ENCODE data around the gene KITLG. TPM values are rescaled to one million over a fixed set of nuclear protein-coding genes. Genes with fewer than 3 reads are reported as not detected.

KITLG gene
- total RNA-seq, 1 donor from 2014 or later: 6.2 TPM

- no peak overlapping the region for H3K4me3 Mint-ChIP-seq
- H3K4me1 Mint-ChIP-seq: peaks cover 26% of the 10 kb centered on the region
- TF ChIP-seq CTCF (conservative IDR thresholded peaks at IDR 0.05): no peak
- peaks cover 3% of the 10 kb centered on the region for H3K9me3 Mint-ChIP-seq
- no peaks in the 10 kb centered on the region for H3K27me3 Mint-ChIP-seq (ENCODE audit: low read depth)
- no peak for DNase-seq (ENCODE audit: low read depth, low spot score)
- H3K27ac Mint-ChIP-seq (ENCODE audit: unreplicated experiment): peak overlapping the region; percentile 94
- no peaks in the 10 kb centered on the region for H3K36me3 Mint-ChIP-seq (ENCODE audit: low read depth)
Measured at GRCh38 chr12:88624911-88625310, 44.6 kb upstream of the KITLG start.

GRCh38 chr12:88623777-88624548 is 43.7 kb upstream of the KITLG start:
- TF ChIP-seq CTCF (conservative IDR thresholded peaks at IDR 0.05): no peak
- Mint-ChIP-seq H3K9me3 (peaks cover 7% of the 10 kb centered on the region), H3K36me3 (ENCODE audit: low read depth) (no peaks in the 10 kb centered on the region), H3K4me3 (no peak overlapping the region), H3K27ac (ENCODE audit: unreplicated experiment) (no peak overlapping the region), H3K27me3 (ENCODE audit: low read depth) (no peaks in the 10 kb centered on the region), H3K4me1 (peaks cover 26% of the 10 kb centered on the region)
- no peak for DNase-seq (ENCODE audit: low read depth, low spot score)

DNA sequence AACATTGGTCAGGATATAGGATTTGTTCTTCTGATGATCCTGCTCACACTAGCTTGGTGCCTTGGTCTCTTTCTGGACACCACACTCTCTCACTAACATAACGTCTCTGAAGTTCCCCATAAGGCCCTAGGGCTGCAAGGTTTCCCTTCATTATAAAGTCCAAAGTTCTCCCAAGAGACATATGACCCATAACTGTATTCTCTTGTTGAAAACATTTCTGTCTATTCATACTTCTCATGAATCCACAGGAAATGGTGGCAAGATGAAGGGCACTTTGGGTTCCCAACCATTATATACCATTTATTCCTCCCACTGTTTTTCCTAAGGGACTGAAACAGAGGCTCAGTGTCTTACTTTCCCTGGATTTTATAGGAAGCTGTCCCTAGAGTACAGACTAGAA is 37.1 kb upstream of the KITLG start:
- H3K36me3 Mint-ChIP-seq (ENCODE audit: low read depth): no peaks in the 10 kb centered on the region
- H3K27me3 Mint-ChIP-seq (ENCODE audit: low read depth): no peaks in the 10 kb centered on the region
- no peak overlapping the region for H3K4me3 Mint-ChIP-seq
- no peaks in the 10 kb centered on the region for H3K4me1 Mint-ChIP-seq
- no peak overlapping the region for H3K27ac Mint-ChIP-seq (ENCODE audit: unreplicated experiment)
- H3K9me3 Mint-ChIP-seq: peaks cover 10% of the 10 kb centered on the region
- TF ChIP-seq CTCF (conservative IDR thresholded peaks at IDR 0.05): no peak
- DNase-seq (ENCODE audit: low read depth, low spot score): no peak

- Mint-ChIP-seq H3K4me3 (no peak overlapping the region), H3K9me3 (peaks cover 12% of the 10 kb centered on the region), H3K27me3 (ENCODE audit: low read depth) (no peaks in the 10 kb centered on the region), H3K4me1 (no peaks in the 10 kb centered on the region), H3K36me3 (ENCODE audit: low read depth) (no peaks in the 10 kb centered on the region), H3K27ac (ENCODE audit: unreplicated experiment) (no peak overlapping the region)
- TF ChIP-seq CTCF (conservative IDR thresholded peaks at IDR 0.05): no peak
- no peak for DNase-seq (ENCODE audit: low read depth, low spot score)
Measured at GRCh38 chr12:88615490-88615889, 35.2 kb upstream of the KITLG start.

- no peak for TF ChIP-seq CTCF (conservative IDR thresholded peaks at IDR 0.05)
- Mint-ChIP-seq H3K27ac (ENCODE audit: unreplicated experiment) (no peak overlapping the region), H3K36me3 (ENCODE audit: low read depth) (peaks cover 13% of the 10 kb centered on the region), H3K4me1 (no peaks in the 10 kb centered on the region), H3K4me3 (no peak overlapping the region), H3K9me3 (peaks cover 10% of the 10 kb centered on the region), H3K27me3 (ENCODE audit: low read depth) (no peaks in the 10 kb centered on the region)
- no peak for DNase-seq (ENCODE audit: low read depth, low spot score)
Measured at GRCh38 chr12:88604646-88605045, 24.4 kb upstream of the KITLG start.

Data from neural crest cell (in vitro differentiated cells).